Measurements from ENCODE around the gene COL8A1.

COL8A1 gene

GRCh38 chr3:99789011-99789721 lies 150.8 kb downstream of the COL8A1 start:
- no peak for DNase-seq (ENCODE audit: low read depth in 2 of 2, low spot score in 1 of 2)

DNA sequence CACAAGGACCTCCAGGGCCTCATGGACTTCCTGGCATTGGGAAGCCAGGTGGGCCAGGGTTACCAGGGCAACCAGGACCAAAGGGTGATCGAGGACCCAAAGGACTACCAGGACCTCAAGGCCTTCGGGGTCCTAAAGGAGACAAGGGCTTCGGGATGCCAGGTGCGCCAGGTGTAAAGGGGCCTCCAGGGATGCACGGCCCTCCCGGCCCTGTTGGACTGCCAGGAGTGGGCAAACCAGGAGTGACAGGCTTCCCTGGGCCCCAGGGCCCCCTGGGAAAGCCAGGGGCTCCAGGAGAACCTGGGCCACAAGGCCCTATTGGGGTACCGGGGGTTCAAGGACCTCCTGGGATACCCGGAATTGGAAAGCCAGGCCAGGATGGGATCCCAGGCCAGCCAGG lies 156.1 kb downstream of the COL8A1 start:
- DNase-seq (ENCODE audit: low read depth in 2 of 2, low spot score in 1 of 2): no peak

- no peak for DNase-seq (ENCODE audit: low read depth in 2 of 2, low spot score in 1 of 2)
Measured at GRCh38 chr3:99795573-99795972, 157.2 kb downstream of the COL8A1 start.

- DNase-seq (ENCODE audit: low read depth in 2 of 2, low spot score in 1 of 2): no peak
Measured at GRCh38 chr3:99799422-99799821, 161.0 kb downstream of the COL8A1 start.

- no peak for DNase-seq (ENCODE audit: low read depth in 2 of 2, low spot score in 1 of 2)
Measured at GRCh38 chr3:99803297-99803696, 164.9 kb downstream of the COL8A1 start.

DNA sequence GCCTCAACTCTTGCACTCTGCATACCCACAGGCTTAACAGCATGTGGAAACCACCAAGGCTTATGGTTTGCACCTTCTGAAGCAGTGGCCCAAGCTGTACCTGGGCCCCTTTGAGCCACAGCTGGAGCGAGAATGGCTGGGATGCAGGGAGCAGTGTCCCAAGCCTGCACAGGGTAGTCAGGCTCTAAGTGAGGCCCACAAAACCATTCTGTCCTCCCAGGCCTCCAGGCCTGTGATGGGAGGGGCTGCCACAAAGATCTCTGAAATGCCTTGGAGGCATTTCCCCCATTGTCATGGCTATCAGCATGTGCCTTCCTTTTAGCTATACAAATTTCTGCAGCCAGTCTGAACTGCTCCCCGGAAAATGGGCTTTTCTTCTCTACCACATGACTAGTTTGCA lies 166.8 kb downstream of the COL8A1 start:
- no peak for DNase-seq (ENCODE audit: low read depth in 2 of 2, low spot score in 1 of 2)

- DNase-seq (ENCODE audit: low read depth in 2 of 2, low spot score in 1 of 2): no peak
Measured at GRCh38 chr3:99808163-99808794, 169.9 kb downstream of the COL8A1 start.

DNA sequence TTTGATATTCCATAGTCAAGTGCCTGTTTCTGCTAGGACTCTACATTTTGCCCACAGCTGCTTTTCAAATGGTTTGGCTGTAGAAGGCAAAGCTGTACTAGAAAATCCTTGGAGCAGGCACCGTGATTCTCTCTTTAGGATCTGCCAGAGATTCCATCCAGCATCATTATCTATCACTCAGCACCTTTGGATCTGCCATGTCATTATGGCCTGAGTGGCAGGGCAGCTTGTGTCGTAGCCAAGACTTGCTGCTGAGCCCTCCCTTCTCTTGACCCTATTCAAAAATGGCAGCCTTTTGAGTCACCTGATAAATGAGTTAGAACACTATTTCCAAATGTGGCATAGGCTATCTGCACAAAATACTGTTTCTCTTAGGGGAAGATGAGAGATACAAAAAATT lies 171.2 kb downstream of the COL8A1 start:
- DNase-seq (ENCODE audit: low read depth in 2 of 2, low spot score in 1 of 2): no peak

DNA sequence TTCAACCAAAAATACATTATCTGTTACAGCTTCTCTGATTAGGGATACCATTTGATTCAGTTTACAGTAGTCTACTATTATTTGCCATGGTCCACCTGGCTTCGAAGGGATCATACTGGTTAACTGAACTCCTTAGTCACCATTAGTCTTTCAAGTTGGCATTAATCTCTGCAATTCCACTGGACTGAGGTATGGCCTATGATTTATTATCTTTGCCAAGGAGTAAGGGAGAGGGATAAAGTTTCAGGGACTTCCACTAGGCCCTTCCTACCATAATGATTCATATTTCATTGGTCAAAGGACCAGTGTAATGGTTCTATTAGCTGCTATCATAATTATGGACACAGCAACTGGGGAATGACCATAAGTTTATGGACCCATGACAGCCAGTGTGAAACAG lies 172.0 kb downstream of the COL8A1 start:
- no peak for DNase-seq (ENCODE audit: low read depth in 2 of 2, low spot score in 1 of 2)

- DNase-seq (ENCODE audit: low read depth in 2 of 2, low spot score in 1 of 2): no peak
Measured at GRCh38 chr3:99817047-99817436, 178.6 kb downstream of the COL8A1 start.

DNA sequence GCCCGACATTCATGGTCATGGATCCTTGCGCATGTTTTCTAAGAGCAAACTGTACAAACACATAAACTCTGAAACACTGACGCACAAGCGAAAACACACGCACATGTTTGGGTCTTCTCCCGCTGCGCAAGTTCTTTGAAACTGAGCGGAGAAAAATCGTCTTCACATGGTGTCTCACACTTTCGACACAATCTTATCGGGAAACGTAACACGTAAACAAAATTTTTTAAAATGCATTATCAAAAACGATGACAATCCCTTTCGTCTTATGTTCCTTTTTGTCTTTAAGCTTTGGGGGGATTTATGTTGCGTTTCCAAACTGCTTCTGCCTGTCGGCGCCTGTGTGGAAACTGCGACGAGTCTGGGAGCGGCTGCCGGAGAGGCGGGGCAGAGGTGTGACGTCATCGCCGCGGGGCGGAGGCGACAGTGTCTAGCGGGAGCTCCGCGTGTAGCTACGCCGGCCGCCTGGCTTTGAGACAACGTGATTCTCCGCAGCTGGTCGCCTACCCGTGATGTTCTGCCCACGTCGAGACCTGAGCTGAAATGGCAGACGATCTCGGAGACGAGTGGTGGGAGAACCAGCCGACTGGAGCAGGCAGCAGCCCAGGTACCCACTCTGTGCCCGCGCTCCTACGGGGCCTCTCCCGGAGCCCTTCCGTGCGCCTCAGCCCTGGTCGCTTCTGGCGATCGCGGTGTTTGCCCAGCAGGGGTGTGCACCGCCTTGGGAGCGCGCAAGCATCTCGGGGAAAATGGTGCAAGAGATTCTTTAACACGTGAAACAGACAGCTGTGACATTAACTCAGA lies 179.2 kb downstream of the COL8A1 start, which contains the start of gene CMSS1:
Gene CMSS1, plus strand, starts transcription at position 426 of the 804 bp plus-strand sequence.
- DNase-seq (ENCODE audit: low read depth in 2 of 2, low spot score in 1 of 2): peak; percentile 91 to 93

DNA sequence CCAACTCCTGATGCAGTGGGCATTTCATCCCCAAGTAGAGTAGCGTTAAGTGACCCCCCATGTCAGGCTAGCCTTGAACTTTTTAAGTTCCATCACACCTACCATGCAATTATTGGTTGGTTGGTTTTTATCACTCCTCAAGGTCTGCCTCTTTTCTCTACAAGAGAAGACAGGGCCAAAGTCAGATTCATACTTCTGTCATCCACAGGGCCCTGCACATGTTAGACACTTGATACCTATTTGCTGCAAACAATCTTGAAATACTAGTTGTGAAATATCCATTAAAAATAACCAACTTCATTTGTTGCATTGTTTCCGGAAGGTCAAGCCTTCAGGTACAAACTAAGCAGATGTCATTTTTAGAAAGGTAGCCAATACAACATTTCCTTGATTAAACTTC lies 180.4 kb downstream of the COL8A1 start:
- no peak for DNase-seq (ENCODE audit: low read depth in 2 of 2, low spot score in 1 of 2)

DNA sequence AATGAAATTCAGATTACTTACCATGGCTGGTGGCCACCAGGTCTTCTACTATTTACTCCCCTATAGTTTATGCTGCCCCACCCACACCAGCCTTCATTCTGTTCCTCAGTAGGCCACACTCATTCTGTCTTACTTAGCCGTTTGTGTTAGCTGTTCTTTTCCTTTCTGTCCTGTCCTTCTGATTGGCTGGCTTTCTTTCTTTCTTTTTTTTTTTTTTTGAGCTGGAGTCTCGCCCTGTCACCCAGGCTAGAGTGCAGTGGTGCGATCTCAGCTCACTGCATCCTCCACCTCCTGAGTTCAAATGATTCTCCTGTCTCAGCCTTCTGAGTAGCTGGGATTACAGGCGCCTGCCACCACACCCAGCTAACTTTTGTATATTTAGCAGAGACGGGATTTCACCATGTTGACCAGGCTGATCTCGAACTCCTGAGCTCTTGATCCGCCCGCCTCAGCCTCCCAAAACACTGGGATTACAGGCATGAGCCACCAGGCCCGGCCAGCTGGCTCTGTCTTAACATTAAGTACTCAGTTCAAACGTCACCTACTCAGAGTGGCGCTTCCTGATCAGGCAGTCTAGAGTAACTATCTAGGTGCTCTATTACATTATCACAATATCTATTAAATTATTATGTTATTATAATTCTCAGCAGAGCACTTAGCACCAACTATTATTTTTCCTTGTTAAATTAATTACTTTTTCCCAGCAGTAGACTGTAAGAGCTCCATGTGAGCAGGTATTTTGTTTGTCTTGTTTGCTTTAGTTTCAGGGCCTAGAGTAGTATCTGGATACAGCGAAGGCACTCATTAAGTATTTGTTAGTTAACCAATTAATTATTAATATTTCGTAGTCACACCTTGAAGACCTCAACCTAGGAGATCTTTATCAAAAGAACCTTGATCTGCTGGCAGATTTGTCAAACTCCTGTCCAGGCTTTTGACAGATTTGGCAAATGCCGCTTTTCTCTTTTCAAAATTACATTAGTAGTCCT lies 185.6 kb downstream of the COL8A1 start:
- no peak for DNase-seq (ENCODE audit: low read depth in 2 of 2, low spot score in 1 of 2)

DNA sequence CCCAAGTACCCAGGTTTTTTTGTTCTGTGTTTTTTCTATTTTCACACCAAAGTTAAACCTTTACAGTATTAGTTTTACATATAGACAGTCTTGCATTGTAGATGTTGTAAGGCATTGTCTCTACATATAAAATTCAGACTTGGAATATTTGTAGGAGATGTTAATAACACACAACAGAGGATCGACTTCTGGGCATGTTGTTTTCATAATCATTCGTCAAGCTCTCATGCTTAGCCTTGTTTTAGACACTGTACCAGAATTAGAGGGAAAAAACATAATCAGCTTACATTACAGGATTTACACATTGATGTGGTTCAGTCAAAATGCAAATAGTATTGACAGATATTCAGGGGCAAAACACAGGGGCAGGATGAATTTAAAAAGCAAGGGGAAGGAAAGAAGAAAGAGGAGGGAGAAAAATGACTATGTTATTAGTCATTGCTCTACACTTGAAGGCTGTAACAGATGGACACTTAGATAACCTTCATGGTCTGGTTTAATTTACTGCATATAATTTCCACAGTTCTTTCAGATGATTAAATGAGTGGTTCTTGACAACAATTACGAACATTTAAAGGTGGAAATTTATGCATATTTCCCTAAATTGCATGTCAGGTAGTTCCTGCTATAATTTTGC lies 186.7 kb downstream of the COL8A1 start:
- DNase-seq (ENCODE audit: low read depth in 2 of 2, low spot score in 1 of 2): no peak

- no peak for DNase-seq (ENCODE audit: low read depth in 2 of 2, low spot score in 1 of 2)
Measured at GRCh38 chr3:99829844-99830243, 191.4 kb downstream of the COL8A1 start.

GRCh38 chr3:99833617-99834205 lies 195.3 kb downstream of the COL8A1 start:
- DNase-seq (ENCODE audit: low read depth in 2 of 2, low spot score in 1 of 2): no peak

DNA sequence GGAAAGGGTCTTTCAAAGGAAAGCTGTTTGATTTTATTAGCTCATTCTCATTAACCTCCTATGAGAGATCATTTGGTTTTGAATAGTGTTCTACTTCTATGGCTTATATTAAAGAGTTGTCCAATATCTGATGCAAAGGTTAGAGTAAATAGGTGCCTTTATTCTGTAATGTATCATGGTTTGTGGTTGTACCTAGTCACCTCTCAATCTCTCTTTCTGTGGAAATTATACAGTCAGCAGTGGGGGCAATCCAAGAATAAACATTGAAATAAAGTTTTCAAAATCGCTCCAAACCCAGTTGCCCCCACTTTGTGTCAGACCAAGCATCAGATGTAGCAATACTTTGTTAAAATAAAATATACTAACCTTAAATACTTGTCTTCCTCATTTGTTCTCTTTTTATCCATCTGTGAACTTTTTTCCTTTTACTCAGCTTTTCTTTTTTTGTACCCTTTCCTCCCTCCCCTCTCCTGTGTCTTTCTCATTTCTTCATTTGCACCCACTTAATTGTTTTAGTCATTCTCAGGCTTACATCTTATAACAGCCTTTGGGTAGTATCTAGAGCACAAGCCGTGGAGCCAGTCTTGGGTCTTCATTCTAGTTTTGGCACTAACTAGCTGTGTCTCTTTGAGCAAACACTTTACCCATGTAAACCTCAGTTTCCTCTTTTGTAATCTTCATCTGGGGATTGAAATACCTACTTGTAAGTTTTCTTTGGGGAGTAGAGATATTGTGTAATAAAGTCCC lies 196.0 kb downstream of the COL8A1 start:
- no peak for DNase-seq (ENCODE audit: low read depth in 2 of 2, low spot score in 1 of 2)

DNA sequence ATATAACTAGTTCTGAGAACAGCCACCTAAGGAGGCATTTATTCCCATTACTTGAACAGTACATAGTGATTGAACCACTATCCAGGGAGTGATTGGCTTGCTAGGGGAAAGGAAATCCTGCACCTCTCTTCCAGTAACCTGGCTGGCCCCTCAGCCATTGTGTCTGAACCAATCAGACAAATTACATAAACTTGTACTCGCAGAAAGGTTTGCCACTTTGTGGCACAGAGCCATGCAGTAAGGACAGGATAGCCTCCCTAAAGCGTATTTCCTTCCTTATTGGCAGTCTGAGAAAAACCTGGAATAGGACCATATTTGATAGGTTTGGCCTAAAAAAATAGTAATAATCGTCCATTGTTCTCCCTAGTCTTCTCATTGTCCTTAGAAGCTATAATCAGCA lies 198.3 kb downstream of the COL8A1 start:
- DNase-seq (ENCODE audit: low read depth in 2 of 2, low spot score in 1 of 2): no peak

GRCh38 chr3:99837715-99838114 lies 199.3 kb downstream of the COL8A1 start:
- no peak for DNase-seq (ENCODE audit: low read depth in 2 of 2, low spot score in 1 of 2)
